Peyer's patch (tissue), 4 donors: ENCODE data around the gene DNMT1.

ENCODE experiments used
- POLR2A ChIP-seq, 2 donors: fragments of 450-650 bp; IDR thresholded peaks; one replicate each; pipeline ENCODE4 v1.5.1; 2017; ENCODE audit warnings: antibody characterized with exemption in 2 of 2, mild to moderate bottlenecking in 2 of 2, moderate library complexity in 2 of 2
- TF ChIP-seq, protein P1 (sequence below), 6 experiments: fragments of 450-650 bp in 4 of 6; fragments of 200-600 bp in 2 of 6; sonication (generic) in 1 of 6; IDR thresholded peaks; one replicate each; pipeline ENCODE4 v1.5.1; 2017 to 2019; ENCODE audit warnings: antibody characterized with exemption in 6 of 6, mild to moderate bottlenecking in 3 of 6, moderate library complexity in 1 of 6

GRCh38 chr19:10206226-10206885 is 11.6 kb upstream of the DNMT1 start:
- TF ChIP-seq, protein P1, sequence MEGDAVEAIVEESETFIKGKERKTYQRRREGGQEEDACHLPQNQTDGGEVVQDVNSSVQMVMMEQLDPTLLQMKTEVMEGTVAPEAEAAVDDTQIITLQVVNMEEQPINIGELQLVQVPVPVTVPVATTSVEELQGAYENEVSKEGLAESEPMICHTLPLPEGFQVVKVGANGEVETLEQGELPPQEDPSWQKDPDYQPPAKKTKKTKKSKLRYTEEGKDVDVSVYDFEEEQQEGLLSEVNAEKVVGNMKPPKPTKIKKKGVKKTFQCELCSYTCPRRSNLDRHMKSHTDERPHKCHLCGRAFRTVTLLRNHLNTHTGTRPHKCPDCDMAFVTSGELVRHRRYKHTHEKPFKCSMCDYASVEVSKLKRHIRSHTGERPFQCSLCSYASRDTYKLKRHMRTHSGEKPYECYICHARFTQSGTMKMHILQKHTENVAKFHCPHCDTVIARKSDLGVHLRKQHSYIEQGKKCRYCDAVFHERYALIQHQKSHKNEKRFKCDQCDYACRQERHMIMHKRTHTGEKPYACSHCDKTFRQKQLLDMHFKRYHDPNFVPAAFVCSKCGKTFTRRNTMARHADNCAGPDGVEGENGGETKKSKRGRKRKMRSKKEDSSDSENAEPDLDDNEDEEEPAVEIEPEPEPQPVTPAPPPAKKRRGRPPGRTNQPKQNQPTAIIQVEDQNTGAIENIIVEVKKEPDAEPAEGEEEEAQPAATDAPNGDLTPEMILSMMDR (IDR thresholded peaks at IDR 0.05): no peak
- TF ChIP-seq POLR2A (IDR thresholded peaks at IDR 0.05): no peak
